HepG2 (cell line): ENCODE results near the gene SCIN. TPM values are rescaled to one million over a fixed set of nuclear protein-coding genes. Genes with fewer than 3 reads are reported as not detected.

Experiments
- ATAC-seq: fragments of 200-7000 bp; cut with Tn5 transposase; 3 replicates; pipeline ENCODE4 v1.9.1; 2020; ENCODE audit warnings: mild to moderate bottlenecking, moderate library complexity
- BruUV-seq: library from RNA; stranded (reverse); fragments of 400-500 nt; replicated peaks from 2 replicates; lab custom pipeline; 2021; lab: Mats Ljungman, UMichigan
- CTCF ChIA-PET: fragments of 300-600 bp; formaldehyde crosslinking; extraction: SDS; loops from one replicate; lab custom pipeline; 2021; ENCODE audit warnings: low total read pairs, inconsistent platforms, low intra/inter-chr PET ratio; lab: Yijun Ruan, JAX
- POLR2A ChIA-PET: fragments of 350-600 bp; sonication (Branson Sonifier 250); formaldehyde crosslinking; loops from one replicate; lab custom pipeline; 2020; ENCODE audit warnings: antibody characterized with exemption, inconsistent platforms; lab: Yijun Ruan, JAX
- DNase-seq: peaks from one replicate; pipeline ENCODE4 v3.0.0-alpha.2; 2015; ENCODE audit warnings: low spot score
- FAIRE-seq: peaks from 3 replicates; lab custom pipeline; 2011; peaks lifted over from hg19 to GRCh38; lab: Jason Lieb, UNC
- H2AFZ ChIP-seq: one replicate; pipeline ENCODE4 v1.6.1; 2011; ENCODE audit warnings: low read length, inconsistent platforms
- H3K27ac ChIP-seq: fragments of 300-600 bp; 3 replicates; pipeline ENCODE4 v1.8.0; 2011; ENCODE audit warnings: mixed run types, mild to moderate bottlenecking, mixed read lengths, low read length, inconsistent platforms; ENCODE audit not compliant: insufficient read depth; ENCODE audit errors: extremely low read length
- H3K27me3 ChIP-seq, 2 experiments: fragments of 200-600 bp in 1 of 2; 2 replicates in 1 of 2; 3 replicates in 1 of 2; pipeline versions ENCODE4 v1.6.0 to v1.8.0; 2011; ENCODE audit warnings: low read length in 2 of 2, mild to moderate bottlenecking in 2 of 2, moderate library complexity in 2 of 2, inconsistent platforms in 1 of 2; ENCODE audit not compliant: insufficient read depth in 2 of 2, control insufficient read depth in 1 of 2
- H3K36me3 ChIP-seq, 2 experiments: fragments of 200-600 bp in 1 of 2; replicated peaks in 1 of 2; 2 replicates in 1 of 2; 3 replicates in 1 of 2; pipeline versions ENCODE4 v1.5.1 to v1.8.0; 2011; ENCODE audit warnings: low read length in 2 of 2, inconsistent platforms in 1 of 2; ENCODE audit not compliant: insufficient read depth in 2 of 2, control insufficient read depth in 1 of 2
- H3K4me1 ChIP-seq: 2 replicates; pipeline ENCODE4 v1.5.1; 2012; ENCODE audit warnings: low read length, inconsistent platforms; ENCODE audit not compliant: insufficient read depth
- H3K4me2 ChIP-seq: 2 replicates; pipeline ENCODE4 v1.6.0; 2011; ENCODE audit warnings: low read depth, low read length, inconsistent platforms
- H3K4me3 ChIP-seq, 3 experiments: fragments of 200-600 bp in 1 of 3; sonication (generic), shearing (Covaris generic) in 1 of 3; replicated peaks in 1 of 3; 2 replicates each; pipeline ENCODE4 v1.5.1; 2011 to 2016; ENCODE audit warnings: low read length in 3 of 3, inconsistent platforms in 2 of 3, low read depth in 2 of 3, mild to moderate bottlenecking in 2 of 3, control low read depth in 1 of 3, mixed read lengths in 1 of 3; ENCODE audit not compliant: insufficient read depth in 1 of 3
- H3K79me2 ChIP-seq: one replicate; pipeline ENCODE4 v1.6.1; 2011; ENCODE audit warnings: low read length, inconsistent platforms; ENCODE audit not compliant: insufficient read depth
- H3K9ac ChIP-seq: 2 replicates; pipeline ENCODE4 v1.6.0; 2011; ENCODE audit warnings: mild to moderate bottlenecking, low read depth, low read length, inconsistent platforms; ENCODE audit not compliant: insufficient read depth
- H3K9me3 ChIP-seq: 2 replicates; pipeline ENCODE4 v1.5.1; 2012; ENCODE audit warnings: mild to moderate bottlenecking, low read length
- H4K20me1 ChIP-seq: 2 replicates; pipeline ENCODE4 v1.6.0; 2011; ENCODE audit warnings: inconsistent platforms, mild to moderate bottlenecking, low read length, moderate library complexity; ENCODE audit not compliant: insufficient read depth
- AHR ChIP-seq: IDR thresholded peaks from 2 replicates; pipeline ENCODE4 v1.6.1; 2018; ENCODE audit warnings: missing genetic modification reagents, missing compliant biosample characterization
- ATF7-NPFF ChIP-seq: sonication (generic); formaldehyde crosslinking; IDR thresholded peaks from 2 replicates; pipeline ENCODE4 v1.8.1; 2023; ENCODE audit warnings: mild to moderate bottlenecking, low read depth, missing genetic modification reagents, moderate library complexity
- CC2D1A ChIP-seq: sonication (generic); formaldehyde crosslinking; IDR thresholded peaks from 2 replicates; pipeline ENCODE4 v1.8.1; 2023; ENCODE audit warnings: mild to moderate bottlenecking, missing genetic modification reagents
- HNRNPK ChIP-seq: fragments of 200-400 bp; formaldehyde crosslinking; IDR thresholded peaks from 2 replicates; pipeline ENCODE4 v1.6.1; 2018; ENCODE audit warnings: low read length, low read depth, moderate library complexity, mild to moderate bottlenecking; ENCODE audit not compliant: poor library complexity, severe bottlenecking
- HOXA5 ChIP-seq: sonication (generic); formaldehyde crosslinking; IDR thresholded peaks from 2 replicates; pipeline ENCODE4 v1.4.0; 2020; ENCODE audit warnings: missing genetic modification reagents
- RBM39 ChIP-seq: fragments of 200-400 bp; formaldehyde crosslinking; IDR thresholded peaks from one replicate; pipeline ENCODE4 v1.6.1; 2018; ENCODE audit warnings: antibody characterized with exemption, mild to moderate bottlenecking, low read depth, low read length; ENCODE audit not compliant: poor library complexity, severe bottlenecking
- RELA ChIP-seq: sonication (generic); formaldehyde crosslinking; IDR thresholded peaks from 2 replicates; pipeline ENCODE4 v1.4.0; 2020; ENCODE audit warnings: missing genetic modification reagents
- WGBS: methylation state at CpG from one replicate; pipeline ENCODE4 v1.1.6; 2017; ENCODE audit warnings: low lambda C conversion rate; 5-methylcytosine and 5-hydroxymethylcytosine counted together
- in situ Hi-C: cut with HindIII; loops from 2 replicates; pipeline ENCODE4 v1.10.0; 2017; ENCODE audit warnings: low pct_unique_long_range_greater_than_20kb; ENCODE audit not compliant: extremely low pct_ligation_motif_present
- intact Hi-C: fragments of 100-400 bp; cut with micrococcal nuclease; formaldehyde crosslinking; loops from one replicate; pipeline ENCODE4 v1.10.0; 2022; ENCODE audit not compliant: unreplicated experiment
- polyA plus RNA-seq, 8 experiments: library from polyadenylated mRNA; depleted of rRNA in 3 of 8; stranded (reverse) in 7 of 8; unstranded in 1 of 8; fragments of >200 nt; fragmentation: Illumina TruSeq in 4 of 8; extraction: Trizol in 4 of 8; gene quantifications; 2 replicates each; pipeline versions ENCODE4 v1.2.1 to v1.2.3, GENCODE V29; 2011 to 2016; ENCODE audit warnings: low read depth in 4 of 8, missing spikeins in 1 of 8, mixed read lengths in 1 of 8; ENCODE audit not compliant: insufficient read depth in 1 of 8
- total RNA-seq, 5 experiments: library from RNA; depleted of rRNA; stranded (reverse); fragments of >200 nt; fragmentation: Illumina TruSeq; extraction: Trizol; gene quantifications; 2 replicates each; pipeline ENCODE4 v1.2.3, GENCODE V29; 2016; ENCODE audit warnings: low read depth in 1 of 5
- TF ChIP-seq, protein P1 (sequence below): sonication (generic); formaldehyde crosslinking; IDR thresholded peaks from 2 replicates; pipeline ENCODE4 v1.4.0; 2020; ENCODE audit warnings: mild to moderate bottlenecking, missing genetic modification reagents, borderline replicate concordance
- TF ChIP-seq, protein P2 (sequence below): sonication (generic); formaldehyde crosslinking; IDR thresholded peaks from 2 replicates; pipeline ENCODE4 v1.8.1; 2023; ENCODE audit warnings: mild to moderate bottlenecking, moderate library complexity, missing genetic modification reagents
- TF ChIP-seq, protein P3 (sequence below): sonication (generic); formaldehyde crosslinking; IDR thresholded peaks from 2 replicates; pipeline ENCODE4 v1.8.1; 2022; ENCODE audit warnings: low read depth, mild to moderate bottlenecking, missing genetic modification reagents

Gene SCIN
- total and polyA plus RNA-seq, 2 of the 13 experiments (the other 11 are each of a cell fraction or from before 2014, with no cell fraction given): not detected

DNA sequence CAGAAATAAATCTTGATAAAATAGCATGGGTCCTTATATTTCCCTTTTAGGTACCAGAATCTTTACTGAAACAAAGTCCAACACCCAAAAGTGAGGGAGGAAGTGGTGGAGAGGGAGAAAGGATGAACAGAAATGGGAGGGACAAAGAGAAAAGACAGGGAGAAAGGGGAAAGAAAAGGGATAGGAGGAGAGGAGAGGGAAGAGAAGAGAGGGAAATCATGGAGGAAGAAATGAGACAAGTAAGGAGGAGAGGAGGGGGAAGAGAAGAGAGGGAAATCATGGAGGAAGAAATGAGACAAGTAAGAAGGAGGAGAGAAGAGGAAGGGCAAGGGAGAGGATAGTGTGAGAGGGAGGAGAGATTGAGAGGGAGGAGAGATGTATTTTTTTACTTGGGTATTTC is 66.8 kb downstream of the SCIN start:
- intact Hi-C loops: loop anchor here (5.0 to 10.0 kb wide), 2 partner anchors 167 to 185 kb away; no protein-coding TSS in a partner anchor
- CTCF ChIA-PET: no interaction called here
- no peaks in the 10 kb centered on the region for H3K79me2 ChIP-seq

GRCh38 chr7:12637819-12638592 is 67.5 kb downstream of the SCIN start:
- intact Hi-C loops (loop anchor here (2.0 to 10.0 kb wide), 3 partner anchors 113 to 184 kb away; no protein-coding TSS in a partner anchor), in situ Hi-C loops (loop anchor here (10.0 kb wide), 1 partner anchor 627 kb away; no protein-coding TSS in a partner anchor)
- Histone ChIP-seq H3K9me3 (no peaks in the 10 kb centered on the region), H3K27ac (no peak overlapping the region), H3K4me1 (peaks cover 48% of the 10 kb centered on the region), H3K9ac (peak overlapping the region; percentile 57), H3K4me2 (peak overlapping the region; percentile 71), H3K27me3 (0 out of 5 replicates have a peak, but pooled peaks cover 0 to 2% of the 10 kb centered on the region in 2 experiments), H3K36me3 (no peaks in the 10 kb centered on the region), H3K79me2 (no peaks in the 10 kb centered on the region), H3K4me3 (peak overlapping the region; percentile 1 to 21 (median 13); a peak in 2 of 6 replicates), H2AFZ (peak overlapping the region; percentile 98), H4K20me1 (no peaks in the 10 kb centered on the region)
- ATAC-seq: no peak
- POLR2A ChIA-PET: interaction anchor here (1.0 to 1.2 kb wide), 2 partner anchors 49 to 379 kb away, joined by 4 read pairs; partner anchors contain the start of gene ARL4A
- WGBS: 24% methylated on average over 4 of the region's 4 CpGs
- no peak for FAIRE-seq
- CTCF ChIA-PET: interaction anchor here (1.0 to 2.9 kb wide), 5 partner anchors 45 to 628 kb away, joined by 3 to 27 read pairs (median 7); partner anchors contain the start of gene ARL4A
- no peak for DNase-seq
- no TSS peak for BruUV-seq
- TF ChIP-seq, protein P1, sequence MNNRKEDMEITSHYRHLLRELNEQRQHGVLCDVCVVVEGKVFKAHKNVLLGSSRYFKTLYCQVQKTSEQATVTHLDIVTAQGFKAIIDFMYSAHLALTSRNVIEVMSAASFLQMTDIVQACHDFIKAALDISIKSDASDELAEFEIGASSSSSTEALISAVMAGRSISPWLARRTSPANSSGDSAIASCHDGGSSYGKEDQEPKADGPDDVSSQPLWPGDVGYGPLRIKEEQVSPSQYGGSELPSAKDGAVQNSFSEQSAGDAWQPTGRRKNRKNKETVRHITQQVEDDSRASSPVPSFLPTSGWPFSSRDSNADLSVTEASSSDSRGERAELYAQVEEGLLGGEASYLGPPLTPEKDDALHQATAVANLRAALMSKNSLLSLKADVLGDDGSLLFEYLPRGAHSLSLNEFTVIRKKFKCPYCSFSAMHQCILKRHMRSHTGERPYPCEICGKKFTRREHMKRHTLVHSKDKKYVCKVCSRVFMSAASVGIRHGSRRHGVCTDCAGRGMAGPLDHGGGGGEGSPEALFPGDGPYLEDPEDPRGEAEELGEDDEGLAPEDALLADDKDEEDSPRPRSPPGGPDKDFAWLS (CRISPR knock-in tag): no peak
- TF ChIP-seq CC2D1A (no peak), HOXA5 (CRISPR knock-in tag) (no peak), RELA (CRISPR knock-in tag) (no peak), ATF7-NPFF (no peak), AHR (CRISPR knock-in tag) (no peak)
- TF ChIP-seq, protein P2, sequence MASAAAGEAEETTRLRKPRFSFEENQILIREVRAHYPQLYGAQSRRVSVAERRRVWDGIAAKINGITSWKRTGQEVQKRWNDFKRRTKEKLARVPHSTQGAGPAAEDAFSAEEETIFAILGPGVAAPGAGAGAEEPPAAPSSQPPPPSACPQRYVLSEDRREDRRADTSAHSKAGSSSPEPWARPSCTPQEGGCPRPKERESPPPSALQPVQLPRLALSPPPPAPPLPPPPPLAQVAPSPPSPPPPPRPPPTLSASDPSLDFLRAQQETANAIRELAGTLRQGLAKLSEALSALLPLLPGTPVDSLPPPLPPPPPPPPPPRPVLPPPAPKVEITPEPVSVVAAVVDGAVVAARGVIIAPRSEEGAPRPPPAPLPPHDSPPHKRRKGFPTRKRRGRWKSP (CRISPR knock-in tag): no peak
- TF ChIP-seq, protein P3, sequence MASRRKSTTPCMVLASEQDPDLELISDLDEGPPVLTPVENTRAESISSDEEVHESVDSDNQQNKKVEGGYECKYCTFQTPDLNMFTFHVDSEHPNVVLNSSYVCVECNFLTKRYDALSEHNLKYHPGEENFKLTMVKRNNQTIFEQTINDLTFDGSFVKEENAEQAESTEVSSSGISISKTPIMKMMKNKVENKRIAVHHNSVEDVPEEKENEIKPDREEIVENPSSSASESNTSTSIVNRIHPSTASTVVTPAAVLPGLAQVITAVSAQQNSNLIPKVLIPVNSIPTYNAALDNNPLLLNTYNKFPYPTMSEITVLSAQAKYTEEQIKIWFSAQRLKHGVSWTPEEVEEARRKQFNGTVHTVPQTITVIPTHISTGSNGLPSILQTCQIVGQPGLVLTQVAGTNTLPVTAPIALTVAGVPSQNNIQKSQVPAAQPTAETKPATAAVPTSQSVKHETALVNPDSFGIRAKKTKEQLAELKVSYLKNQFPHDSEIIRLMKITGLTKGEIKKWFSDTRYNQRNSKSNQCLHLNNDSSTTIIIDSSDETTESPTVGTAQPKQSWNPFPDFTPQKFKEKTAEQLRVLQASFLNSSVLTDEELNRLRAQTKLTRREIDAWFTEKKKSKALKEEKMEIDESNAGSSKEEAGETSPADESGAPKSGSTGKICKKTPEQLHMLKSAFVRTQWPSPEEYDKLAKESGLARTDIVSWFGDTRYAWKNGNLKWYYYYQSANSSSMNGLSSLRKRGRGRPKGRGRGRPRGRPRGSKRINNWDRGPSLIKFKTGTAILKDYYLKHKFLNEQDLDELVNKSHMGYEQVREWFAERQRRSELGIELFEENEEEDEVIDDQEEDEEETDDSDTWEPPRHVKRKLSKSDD (CRISPR knock-in tag): no peak

More for the DNA sequence above, 66.8 kb downstream of the SCIN start:
- H2AFZ ChIP-seq: no peak overlapping the region
- TF ChIP-seq HNRNPK: peak; percentile 20
- TF ChIP-seq RBM39: no peak
- TF ChIP-seq, all 625 proteins: peak for 1
- no peak overlapping the region for H3K4me2 ChIP-seq
- H3K9ac ChIP-seq: no peak overlapping the region
- 0 out of 5 replicates have a peak, but pooled peaks cover 0 to 2% of the 10 kb centered on the region in 2 experiments for H3K27me3 ChIP-seq
- ATAC-seq: no peak
- POLR2A ChIA-PET: interaction anchor here (1.8 kb wide), 1 partner anchor 50 kb away, joined by 4 read pairs; the partner anchor contains the start of gene ARL4A
- no peaks in the 10 kb centered on the region for H3K9me3 ChIP-seq
- BruUV-seq: no TSS peak
- in situ Hi-C loops: loop anchor here (10.0 kb wide), 1 partner anchor 627 kb away; no protein-coding TSS in a partner anchor
- H3K27ac ChIP-seq: no peak overlapping the region
- H3K36me3 ChIP-seq: no peaks in the 10 kb centered on the region
- peaks cover 42% of the 10 kb centered on the region for H3K4me1 ChIP-seq
- no peak for DNase-seq
- no peaks in the 10 kb centered on the region for H4K20me1 ChIP-seq
- H3K4me3 ChIP-seq: no peak overlapping the region
- FAIRE-seq: no peak
